Brain microvascular endothelial cell (primary cell): ENCODE measurements around the gene SPDL1.

Experiments
- DNase-seq: peaks from one replicate; pipeline ENCODE4 v3.0.0-alpha.2; 2020
- H3K27ac ChIP-seq: fragments of 250-450 bp; sonication (Bioruptor Pico); 2 replicates; pipeline ENCODE4 v1.5.1; 2020; ENCODE audit warnings: mild to moderate bottlenecking, moderate library complexity
- H3K27me3 ChIP-seq: fragments of 250-450 bp; sonication (Bioruptor Pico); replicated peaks from 2 replicates; pipeline ENCODE4 v1.5.1; 2020; ENCODE audit warnings: mild to moderate bottlenecking
- H3K36me3 ChIP-seq: fragments of 250-450 bp; sonication (Bioruptor Pico); replicated peaks from 2 replicates; pipeline ENCODE4 v1.5.1; 2020; ENCODE audit warnings: mild to moderate bottlenecking
- H3K4me3 ChIP-seq: 2 replicates; pipeline ENCODE4 v1.5.1; 2011; ENCODE audit warnings: low read depth, mild to moderate bottlenecking, control low read depth, low read length, moderate library complexity
- CTCF ChIP-seq: IDR thresholded peaks from 2 replicates; pipeline ENCODE4 v1.5.1; 2011; ENCODE audit warnings: low read depth, mild to moderate bottlenecking, moderate library complexity, low read length, control low read depth, inconsistent platforms; ENCODE audit errors: missing control alignments
- in situ Hi-C: cut with HindIII; loops from 2 replicates; pipeline ENCODE4 v1.10.0; 2017; ENCODE audit warnings: low sequenced_read_pairs, low pct_ligation_motif_present

The SPDL1 gene

GRCh38 chr5:169544264-169544950, 39.2 kb upstream of the SPDL1 start:
- no peak for DNase-seq
- no peaks in the 10 kb centered on the region for H3K36me3 ChIP-seq
- no peaks in the 10 kb centered on the region for H3K27me3 ChIP-seq
- in situ Hi-C loops, result no loop called here
- no peak overlapping the region for H3K27ac ChIP-seq
- H3K4me3 ChIP-seq, result no peak overlapping the region
- no peak for TF ChIP-seq CTCF

- no peak for DNase-seq
- Histone ChIP-seq H3K36me3 (no peaks in the 10 kb centered on the region), H3K27me3 (no peaks in the 10 kb centered on the region), H3K27ac (no peak overlapping the region), H3K4me3 (no peak overlapping the region)
- no peak for TF ChIP-seq CTCF
- in situ Hi-C loops, result no loop called here
These were observed 37.8 kb upstream of the SPDL1 start for GRCh38 chr5:169545762-169546161.

- in situ Hi-C loops, result no loop called here
These were observed 37.2 kb upstream of the SPDL1 start for GRCh38 chr5:169546346-169546745.

GRCh38 chr5:169547508-169547907, 36.1 kb upstream of the SPDL1 start:
- TF ChIP-seq CTCF, result no peak
- Histone ChIP-seq H3K36me3 (no peaks in the 10 kb centered on the region), H3K4me3 (no peak overlapping the region), H3K27me3 (no peaks in the 10 kb centered on the region), H3K27ac (no peak overlapping the region)
- in situ Hi-C loops, result no loop called here
- DNase-seq, result peak; percentile 6

More at GRCh38 chr5:169546346-169546745, 37.2 kb upstream of the SPDL1 start:
- TF ChIP-seq CTCF, result no peak
- no peak for DNase-seq
- Histone ChIP-seq H3K4me3 (no peak overlapping the region), H3K36me3 (no peaks in the 10 kb centered on the region), H3K27me3 (no peaks in the 10 kb centered on the region), H3K27ac (no peak overlapping the region)

- Histone ChIP-seq H3K4me3 (no peak overlapping the region), H3K27me3 (no peaks in the 10 kb centered on the region), H3K27ac (no peak overlapping the region), H3K36me3 (no peaks in the 10 kb centered on the region)
- peak; percentile 27 for DNase-seq
- in situ Hi-C loops, result no loop called here
- TF ChIP-seq CTCF, result peak; percentile 46
These were observed 35.3 kb upstream of the SPDL1 start for GRCh38 chr5:169548315-169548714.
